HL-60 (cell line): ENCODE results near the gene GRIN3A.

Experiments used
- DNase-seq, 2 experiments: peaks; one replicate each; pipeline ENCODE4 v3.0.0-alpha.2; 2010 to 2020; ENCODE audit warnings: low read depth in 1 of 2, low spot score in 1 of 2
- H3K27ac ChIP-seq: fragments of 250-450 bp; sonication (Bioruptor Pico); replicated peaks from 2 replicates; pipeline ENCODE4 v1.5.1; 2020; ENCODE audit warnings: mild to moderate bottlenecking, moderate library complexity
- H3K27me3 ChIP-seq: fragments of 250-450 bp; sonication (Bioruptor Pico); 2 replicates; pipeline ENCODE4 v1.5.1; 2021; ENCODE audit warnings: mild to moderate bottlenecking, moderate library complexity; ENCODE audit not compliant: insufficient read depth, poor library complexity, severe bottlenecking
- H3K4me3 ChIP-seq: replicated peaks from 2 replicates; pipeline ENCODE4 v1.5.1; 2011; ENCODE audit warnings: mild to moderate bottlenecking, control low read depth, low read length; ENCODE audit not compliant: insufficient read depth
- CTCF ChIP-seq: IDR thresholded peaks from one replicate; pipeline ENCODE4 v1.5.1; 2011; ENCODE audit warnings: low read length, control low read depth, inconsistent platforms; ENCODE audit not compliant: insufficient read depth
- GABPA ChIP-seq: IDR thresholded peaks from 2 replicates; pipeline ENCODE4 v1.6.1; 2012; ENCODE audit warnings: low read depth
- POLR2AphosphoS5 ChIP-seq: IDR thresholded peaks from 2 replicates; pipeline ENCODE4 v1.6.1; 2012; ENCODE audit warnings: low read depth
- REST ChIP-seq: IDR thresholded peaks from 2 replicates; pipeline ENCODE4 v1.6.1; 2012; ENCODE audit warnings: low read depth; ENCODE audit not compliant: insufficient replicate concordance
- SPI1 ChIP-seq: IDR thresholded peaks from 2 replicates; pipeline ENCODE4 v1.6.1; 2012; ENCODE audit warnings: low read depth, mild to moderate bottlenecking, borderline replicate concordance

Gene GRIN3A

GRCh38 chr9:101702257-101702656, 36.2 kb downstream of the GRIN3A start:
- TF ChIP-seq SPI1 (no peak), REST (no peak), POLR2AphosphoS5 (no peak), CTCF (no peak)
- Histone ChIP-seq H3K27ac (no peak overlapping the region), H3K27me3 (peaks cover 8% of the 10 kb centered on the region), H3K4me3 (no peak overlapping the region)
- no peak for DNase-seq

- TF ChIP-seq SPI1, result no peak
- TF ChIP-seq POLR2AphosphoS5, result no peak
- TF ChIP-seq GABPA, result no peak
- no peak for TF ChIP-seq CTCF
- no peak for TF ChIP-seq REST
- H3K4me3 ChIP-seq, result no peak overlapping the region
- H3K27ac ChIP-seq, result no peak overlapping the region
- DNase-seq, result no peak
- H3K27me3 ChIP-seq, result no peaks in the 10 kb centered on the region
Measured at GRCh38 chr9:101693546-101694336, 44.7 kb downstream of the GRIN3A start.

- TF ChIP-seq POLR2AphosphoS5, result no peak
Measured at GRCh38 chr9:101691657-101692056, 46.8 kb downstream of the GRIN3A start.

GRCh38 chr9:101689039-101689438, 49.4 kb downstream of the GRIN3A start:
- DNase-seq, result no peak
- Histone ChIP-seq H3K4me3 (no peak overlapping the region), H3K27ac (no peak overlapping the region), H3K27me3 (no peaks in the 10 kb centered on the region)
- TF ChIP-seq SPI1, result no peak
- TF ChIP-seq POLR2AphosphoS5, result no peak
- TF ChIP-seq GABPA, result no peak
- no peak for TF ChIP-seq REST
- TF ChIP-seq CTCF, result no peak

More at GRCh38 chr9:101691657-101692056, 46.8 kb downstream of the GRIN3A start:
- Histone ChIP-seq H3K4me3 (no peak overlapping the region), H3K27me3 (no peaks in the 10 kb centered on the region), H3K27ac (no peak overlapping the region)
- no peak for DNase-seq
